Activated gamma-delta T cell (primary cell): Measurements from ENCODE around the gene CUX1.
"Not testable (repeated sequence)": the region's sequence is repeated elsewhere in the genome, so short reads cannot be mapped to it uniquely, and the experiment has no call there.

ENCODE experiments used
- DNase-seq: peaks from one replicate; lab custom pipeline; 2025; lab: John Stamatoyannopoulos, UW

CUX1 gene

GRCh38 chr7:101823096-101823495 is 5.7 kb downstream of the CUX1 start:
- DNase-seq, result no peak

GRCh38 chr7:101823596-101823995 is 6.2 kb downstream of the CUX1 start:
- DNase-seq, result no peak

- no peak for DNase-seq
Measured at GRCh38 chr7:101824440-101824839, 7.0 kb downstream of the CUX1 start.

- DNase-seq, result no peak
Measured at GRCh38 chr7:101826081-101826835, 8.8 kb downstream of the CUX1 start.

GRCh38 chr7:101828301-101829020 is 11.0 kb downstream of the CUX1 start:
- DNase-seq, result no peak

GRCh38 chr7:101829374-101829773 is 11.9 kb downstream of the CUX1 start:
- no peak for DNase-seq

- DNase-seq, result no peak
Measured at GRCh38 chr7:101829821-101830220, 12.4 kb downstream of the CUX1 start.

GRCh38 chr7:101831396-101831795 is 14.0 kb downstream of the CUX1 start:
- DNase-seq, result not testable (repeated sequence)

- no peak for DNase-seq
Measured at GRCh38 chr7:101832205-101832631, 14.8 kb downstream of the CUX1 start.

GRCh38 chr7:101832685-101833375 is 15.4 kb downstream of the CUX1 start:
- DNase-seq, result no peak

GRCh38 chr7:101833799-101834198 is 16.4 kb downstream of the CUX1 start:
- no peak for DNase-seq

GRCh38 chr7:101835136-101835535 is 17.7 kb downstream of the CUX1 start:
- DNase-seq, result no peak

GRCh38 chr7:101837433-101837832 is 20.0 kb downstream of the CUX1 start:
- DNase-seq, result not testable (repeated sequence)

- DNase-seq, result no peak
Measured at GRCh38 chr7:101838837-101839483, 21.5 kb downstream of the CUX1 start.

GRCh38 chr7:101841328-101841727 is 23.9 kb downstream of the CUX1 start:
- DNase-seq, result no peak

- no peak for DNase-seq
Measured at GRCh38 chr7:101843293-101844271, 26.2 kb downstream of the CUX1 start.

GRCh38 chr7:101845974-101846373 is 28.5 kb downstream of the CUX1 start:
- no peak for DNase-seq

GRCh38 chr7:101846800-101847538 is 29.5 kb downstream of the CUX1 start:
- no peak for DNase-seq

GRCh38 chr7:101848208-101848951 is 31.0 kb downstream of the CUX1 start:
- no peak for DNase-seq

GRCh38 chr7:101849314-101849713 is 31.9 kb downstream of the CUX1 start:
- not testable (repeated sequence) for DNase-seq
